GM04503 (cell line): ENCODE results near the gene TBP.

ENCODE experiments used
- DNase-seq: peaks from one replicate; pipeline ENCODE4 v3.0.0-alpha.2; 2012; ENCODE audit warnings: low read depth

The TBP gene

DNA sequence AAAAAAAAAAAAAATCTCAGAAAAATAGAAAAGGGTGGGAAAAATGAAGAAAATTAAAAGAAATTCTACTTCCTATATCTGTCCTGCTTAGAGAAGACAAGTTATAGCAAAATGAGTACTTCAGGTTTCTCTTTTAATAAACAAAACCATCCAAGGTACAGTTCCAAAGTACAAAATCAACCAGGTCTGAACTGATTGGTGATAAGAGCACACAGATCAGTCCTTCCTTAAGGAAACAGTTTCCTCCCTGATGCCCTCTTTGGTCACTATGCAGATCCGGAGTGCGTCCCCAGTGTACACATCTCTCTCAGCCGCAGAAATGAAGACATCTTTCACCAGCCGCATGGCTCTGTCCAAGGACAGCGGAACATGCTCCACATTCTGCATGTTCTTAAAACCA lies 19.2 kb upstream of the TBP start:
- no peak for DNase-seq

- no peak for DNase-seq
Measured at GRCh38 chr6:170536671-170537070, 17.5 kb upstream of the TBP start.

DNA sequence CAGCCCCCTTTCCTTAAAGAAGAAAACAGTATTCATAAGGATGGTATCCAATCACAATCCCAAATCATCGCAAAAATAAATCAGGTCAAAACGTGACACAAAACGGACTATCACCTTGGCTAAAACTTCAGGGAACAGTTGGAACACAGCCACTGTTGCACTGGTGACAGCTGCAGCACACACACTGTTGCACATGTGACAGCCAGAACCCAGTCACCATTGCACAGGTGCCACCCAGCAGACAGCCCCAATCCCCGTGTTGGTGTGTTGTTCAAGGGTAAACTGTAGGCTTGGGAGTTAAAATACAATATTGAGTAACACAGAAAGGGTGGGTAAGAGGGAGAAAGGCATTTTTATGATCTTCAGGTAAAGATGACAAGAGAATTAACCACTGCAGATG lies 16.8 kb upstream of the TBP start:
- DNase-seq = no peak

- DNase-seq = no peak
Measured at GRCh38 chr6:170542031-170542719, 12.0 kb upstream of the TBP start.

DNA sequence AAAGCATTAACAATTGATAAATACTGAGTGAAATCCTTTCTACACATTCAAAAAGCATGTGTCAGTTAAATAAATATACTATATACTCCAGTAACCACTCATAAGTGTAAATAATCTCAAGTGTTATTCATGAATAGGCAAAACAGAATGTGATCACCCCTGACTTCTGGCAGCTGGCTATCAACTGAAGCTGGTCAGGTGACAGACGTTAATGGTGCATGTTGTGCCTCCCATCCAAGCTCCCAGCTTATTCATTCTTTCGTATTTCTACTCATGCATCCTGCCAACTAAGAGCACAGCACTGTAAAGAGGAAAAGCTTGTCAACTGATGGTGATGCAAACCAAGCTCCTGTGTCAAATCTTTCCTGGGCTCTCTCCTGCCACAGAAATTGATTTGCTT lies 8.8 kb upstream of the TBP start:
- no peak for DNase-seq

DNA sequence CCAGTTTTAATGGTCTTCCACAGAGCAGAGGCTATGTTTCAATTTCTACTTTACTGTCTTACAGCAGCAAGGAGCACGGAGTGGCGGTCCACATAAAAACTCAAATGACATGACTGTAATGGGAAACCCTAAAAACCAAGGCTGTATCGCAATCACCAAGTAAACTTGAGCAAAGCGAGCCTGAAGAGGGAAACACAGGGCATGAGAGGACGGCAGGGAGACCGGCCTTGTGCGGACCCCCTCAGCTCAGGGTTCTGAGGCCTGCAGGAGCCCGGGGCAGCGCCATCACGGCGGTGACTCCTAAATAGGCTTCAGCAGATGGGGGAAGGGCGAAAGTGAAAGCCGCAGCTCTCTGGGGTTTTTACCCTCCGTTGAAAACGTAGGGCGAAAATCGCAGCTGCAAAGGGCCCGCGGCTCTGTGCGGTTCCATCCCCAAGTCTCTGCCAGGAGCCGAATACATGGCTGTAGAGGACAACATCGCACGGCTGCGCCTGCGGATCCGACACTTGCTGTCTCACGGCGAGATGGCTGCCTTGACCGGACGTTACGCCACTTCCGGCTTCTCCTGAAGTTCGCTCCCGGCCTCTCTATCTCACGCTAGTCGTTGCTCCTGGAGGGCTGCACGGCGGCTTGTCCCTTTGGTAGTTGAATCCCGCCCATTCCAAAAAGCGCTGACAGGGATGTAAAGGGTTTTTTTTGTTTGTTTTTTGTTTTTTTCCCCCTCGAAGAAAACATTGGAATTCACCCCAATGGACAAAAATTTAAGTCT lies 1.2 kb upstream of the TBP start, which contains the start of gene PSMB1:
PSMB1 (minus strand) TSS at position 543 of the 769 bp plus-strand sequence; CDS start at position 478, 65 bp downstream.
- DNase-seq = peak; percentile 77

GRCh38 chr6:170553534-170554012 lies 596 bp upstream of the TBP start:
- no peak for DNase-seq

DNA sequence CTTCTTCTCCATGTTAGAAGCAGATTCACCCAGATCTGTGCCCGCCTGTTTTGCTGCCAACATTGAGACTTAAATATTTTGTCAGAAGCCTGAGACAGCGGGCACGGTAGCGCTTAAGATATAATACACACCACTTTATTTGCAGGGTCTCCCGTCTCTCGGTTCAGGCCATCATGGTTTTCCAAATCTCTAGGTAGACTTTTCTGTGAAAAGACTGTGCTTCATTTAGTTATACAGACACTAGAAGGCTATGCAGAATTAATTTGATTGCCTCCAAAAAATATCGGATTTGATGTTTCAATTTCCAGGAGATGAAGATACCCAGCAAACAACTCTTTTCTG lies 598 bp downstream of the TBP start:
- no peak for DNase-seq

GRCh38 chr6:170555305-170555704 lies 1.1 kb downstream of the TBP start:
- DNase-seq = no peak

DNA sequence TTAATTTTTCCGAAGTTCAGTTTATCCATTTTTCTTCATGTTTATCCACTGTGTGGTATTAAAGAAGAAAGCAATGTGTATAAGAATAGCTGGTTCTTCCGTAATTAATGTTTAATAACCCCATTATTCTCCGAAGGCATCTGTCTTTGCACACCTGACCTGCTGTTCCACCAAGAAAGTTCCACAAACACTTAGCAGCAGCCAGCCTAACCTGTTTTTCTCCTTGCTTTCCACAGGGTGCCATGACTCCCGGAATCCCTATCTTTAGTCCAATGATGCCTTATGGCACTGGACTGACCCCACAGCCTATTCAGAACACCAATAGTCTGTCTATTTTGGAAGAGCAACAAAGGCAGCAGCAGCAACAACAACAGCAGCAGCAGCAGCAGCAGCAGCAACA lies 7.4 kb downstream of the TBP start:
- no peak for DNase-seq

GRCh38 chr6:170564936-170565530 lies 10.9 kb downstream of the TBP start:
- no peak for DNase-seq

DNA sequence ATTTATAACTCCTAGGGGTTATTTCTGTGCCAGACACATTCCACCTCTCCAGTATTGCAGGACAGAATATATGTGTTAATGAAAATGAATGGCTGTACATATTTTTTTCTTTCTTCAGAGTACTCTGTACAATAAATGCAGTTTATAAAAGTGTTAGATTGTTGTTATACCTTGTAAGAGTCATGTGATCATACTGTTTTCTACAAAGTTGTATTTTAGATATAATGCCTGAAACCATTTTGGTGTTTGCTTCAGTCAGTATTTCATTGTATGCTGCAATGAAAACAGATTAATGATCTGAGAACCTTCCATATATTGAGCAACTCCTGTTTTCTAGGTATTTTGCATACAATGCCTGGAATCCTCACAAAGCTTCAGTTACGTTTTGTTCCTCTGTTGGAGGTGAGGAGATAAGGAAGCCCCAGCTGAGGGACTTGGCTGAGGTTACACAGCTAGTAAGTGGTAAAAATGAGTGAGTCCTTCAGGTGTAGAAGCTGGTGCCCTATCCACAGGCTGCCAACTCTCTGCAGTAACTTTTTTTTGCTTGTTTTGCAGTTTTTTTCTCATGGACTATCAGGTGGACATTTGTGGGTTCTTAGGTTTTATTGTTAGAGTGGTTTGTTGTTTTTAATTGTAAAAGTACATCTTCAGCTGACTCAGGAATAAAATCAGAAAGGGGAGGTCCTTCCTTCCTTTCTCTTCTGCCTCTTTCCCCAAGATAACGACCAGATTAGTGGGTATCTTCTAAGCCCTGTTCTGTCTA lies 18.7 kb downstream of the TBP start:
- DNase-seq = no peak

DNA sequence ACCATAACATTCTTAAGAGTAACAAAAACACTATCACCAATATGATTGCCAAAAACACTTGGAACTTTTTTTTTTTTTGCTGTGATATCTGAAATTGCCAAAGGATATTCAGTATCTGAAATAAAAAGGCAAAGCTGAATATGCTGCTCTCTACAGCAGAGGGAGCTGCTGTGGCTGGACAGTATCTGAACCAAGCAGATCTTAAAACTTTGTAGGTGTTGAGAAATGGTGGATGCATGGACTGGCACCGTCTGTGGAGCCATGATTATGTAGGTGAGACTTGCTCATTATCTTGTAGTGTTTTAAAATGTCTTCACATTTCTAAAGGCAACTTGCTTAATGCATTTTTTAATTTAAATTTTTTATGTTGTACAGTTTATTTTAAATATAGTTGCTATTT lies 21.1 kb downstream of the TBP start:
- DNase-seq = no peak

DNA sequence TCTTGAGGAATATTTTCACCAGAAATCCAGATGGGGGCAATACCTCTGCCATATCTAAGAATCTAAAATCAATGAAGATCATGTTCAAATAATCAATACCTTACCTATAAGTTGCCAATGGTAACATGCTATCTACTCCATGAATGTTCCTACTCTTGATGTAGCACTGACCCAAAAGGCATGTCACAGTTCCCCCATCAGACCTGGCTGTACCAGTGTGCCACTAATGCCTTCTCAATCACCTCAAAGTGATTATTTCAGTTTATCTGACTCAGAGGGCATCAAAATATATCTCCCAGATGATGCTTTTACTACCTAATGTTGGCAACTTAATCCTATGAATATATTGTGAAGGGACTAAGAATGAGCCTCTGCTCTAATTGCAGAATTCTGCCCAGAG lies 24.7 kb downstream of the TBP start:
- DNase-seq = no peak

GRCh38 chr6:170583756-170584180 lies 29.6 kb downstream of the TBP start:
- DNase-seq = no peak

GRCh38 chr6:170584181-170584953 lies 30.2 kb downstream of the TBP start, which contains the start of gene PDCD2:
Gene PDCD2, minus strand, starts transcription at chr6:170584637. Its CDS starts 56 bp downstream, at chr6:170584581.
- peak; percentile 55 for DNase-seq

- DNase-seq = no peak
Measured at GRCh38 chr6:170584954-170585498, 30.9 kb downstream of the TBP start.

GRCh38 chr6:170590725-170591124 lies 36.6 kb downstream of the TBP start:
- DNase-seq = no peak

GRCh38 chr6:170596426-170596825 lies 42.3 kb downstream of the TBP start:
- no peak for DNase-seq

GRCh38 chr6:170597278-170597677 lies 43.1 kb downstream of the TBP start:
- DNase-seq = no peak

DNA sequence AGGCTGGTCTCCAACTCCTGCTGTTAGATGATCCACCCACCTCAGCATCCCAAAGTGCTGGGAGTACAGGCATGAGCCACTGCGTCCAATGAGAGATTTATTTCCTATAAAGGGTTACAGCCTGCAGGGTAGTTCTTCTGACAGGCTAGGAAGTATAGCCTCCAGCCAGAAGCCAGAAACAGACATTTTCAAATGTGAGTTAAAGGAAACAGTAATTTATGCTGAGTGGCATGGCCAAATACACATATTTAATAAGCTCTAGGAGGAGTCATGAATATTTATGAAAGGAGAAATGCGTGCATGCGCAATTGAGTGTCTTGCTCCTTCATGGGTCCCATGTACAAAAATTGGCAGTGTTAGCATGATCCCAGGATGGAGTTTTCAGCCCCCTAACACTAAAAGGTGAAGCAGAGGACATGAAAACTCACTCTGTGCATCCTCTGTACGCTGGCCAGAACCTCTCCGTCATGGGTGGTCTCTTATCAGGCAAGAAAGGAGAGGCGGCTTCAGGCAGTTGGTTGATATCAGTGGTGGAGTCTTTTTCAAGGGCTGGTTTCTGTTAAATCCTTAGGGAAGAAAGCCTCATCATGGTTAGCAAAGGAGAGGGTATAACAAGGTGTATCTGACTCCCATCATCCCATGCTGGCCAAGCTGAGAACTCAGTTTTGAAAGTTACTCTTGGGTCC lies 51.5 kb downstream of the TBP start:
- DNase-seq = no peak
